Endothelial cell of hepatic sinusoid (primary cell): ENCODE measurements around the gene HBG2.
"Not testable (repeated sequence)": the region's sequence is repeated elsewhere in the genome, so short reads cannot be mapped to it uniquely, and the experiment has no call there.

ENCODE experiments used
- in situ Hi-C: cut with HindIII; loops from 2 replicates; pipeline ENCODE4 v1.10.0; 2017; ENCODE audit warnings: low sequenced_read_pairs

The HBG2 gene

DNA sequence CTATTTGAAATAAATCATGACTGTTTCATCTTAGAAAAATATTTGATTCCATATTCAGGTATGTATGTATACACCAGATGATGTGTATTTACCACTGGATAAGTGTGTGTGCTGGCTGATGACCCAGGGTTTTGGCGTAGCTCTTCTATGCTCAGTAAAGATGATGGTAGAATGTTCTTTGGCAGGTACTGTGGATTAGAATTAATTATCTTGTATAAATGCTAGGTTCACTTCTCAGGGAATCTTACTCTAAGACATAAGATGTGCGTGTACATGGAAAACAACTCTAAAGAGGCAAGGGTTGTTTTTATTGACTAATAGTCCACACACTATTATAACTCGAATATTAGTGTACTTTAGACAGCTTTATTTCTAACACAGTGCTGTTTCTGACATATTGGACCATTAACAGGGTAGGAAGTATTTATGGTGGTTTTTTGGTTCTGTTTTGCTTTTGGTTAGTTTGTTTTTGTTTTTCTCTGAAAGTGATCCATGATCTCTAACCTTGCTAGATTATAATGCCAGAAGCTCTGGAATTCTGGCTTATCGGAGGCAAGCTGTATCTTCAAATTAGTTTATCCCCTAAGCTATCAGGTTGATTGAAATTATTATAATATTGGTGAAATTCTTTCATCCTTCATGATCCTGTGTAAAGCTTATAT, 3.9 kb downstream of the HBG2 start:
- in situ Hi-C loops, result no loop called here

DNA sequence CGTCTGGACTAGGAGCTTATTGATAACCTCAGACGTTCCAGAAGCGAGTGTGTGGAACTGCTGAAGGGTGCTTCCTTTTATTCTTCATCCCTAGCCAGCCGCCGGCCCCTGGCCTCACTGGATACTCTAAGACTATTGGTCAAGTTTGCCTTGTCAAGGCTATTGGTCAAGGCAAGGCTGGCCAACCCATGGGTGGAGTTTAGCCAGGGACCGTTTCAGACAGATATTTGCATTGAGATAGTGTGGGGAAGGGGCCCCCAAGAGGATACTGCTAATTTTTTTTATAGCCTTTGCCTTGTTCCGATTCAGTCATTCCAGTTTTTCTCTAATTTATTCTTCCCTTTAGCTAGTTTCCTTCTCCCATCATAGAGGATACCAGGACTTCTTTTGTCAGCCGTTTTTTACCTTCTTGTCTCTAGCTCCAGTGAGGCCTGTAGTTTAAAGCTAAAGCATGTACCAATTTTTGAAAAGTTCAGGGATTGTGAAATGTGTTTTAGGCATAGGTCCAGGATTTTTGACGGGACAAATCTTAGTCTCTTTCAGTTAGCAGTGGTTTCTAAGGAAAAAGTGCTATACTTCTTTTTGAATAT, 4.7 kb downstream of the HBG2 start, which contains the start of gene HBG1:
TSS of gene HBG1 (minus strand) at position 51 of the 590 bp plus-strand sequence. CDS start 53 bp downstream, outside the sequence.
- in situ Hi-C loops, result not testable (repeated sequence)

DNA sequence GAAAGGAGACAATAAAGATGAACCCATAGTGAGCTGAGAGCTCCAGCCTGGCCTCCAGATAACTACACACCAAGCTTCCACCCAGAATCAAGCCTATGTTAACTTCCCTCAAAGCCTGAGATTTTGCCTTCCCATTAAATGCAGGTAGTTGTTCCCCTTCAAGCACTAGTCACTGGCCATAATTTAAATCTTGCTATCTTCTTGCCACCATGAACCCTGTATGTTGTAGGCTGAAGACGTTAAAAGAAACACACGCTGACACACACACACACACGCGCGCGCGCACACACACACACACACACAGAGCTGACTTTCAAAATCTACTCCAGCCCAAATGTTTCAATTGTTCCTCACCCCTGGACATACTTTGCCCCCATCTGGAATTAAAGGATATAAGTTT, 6.1 kb downstream of the HBG2 start:
- in situ Hi-C loops, result not testable (repeated sequence)

DNA sequence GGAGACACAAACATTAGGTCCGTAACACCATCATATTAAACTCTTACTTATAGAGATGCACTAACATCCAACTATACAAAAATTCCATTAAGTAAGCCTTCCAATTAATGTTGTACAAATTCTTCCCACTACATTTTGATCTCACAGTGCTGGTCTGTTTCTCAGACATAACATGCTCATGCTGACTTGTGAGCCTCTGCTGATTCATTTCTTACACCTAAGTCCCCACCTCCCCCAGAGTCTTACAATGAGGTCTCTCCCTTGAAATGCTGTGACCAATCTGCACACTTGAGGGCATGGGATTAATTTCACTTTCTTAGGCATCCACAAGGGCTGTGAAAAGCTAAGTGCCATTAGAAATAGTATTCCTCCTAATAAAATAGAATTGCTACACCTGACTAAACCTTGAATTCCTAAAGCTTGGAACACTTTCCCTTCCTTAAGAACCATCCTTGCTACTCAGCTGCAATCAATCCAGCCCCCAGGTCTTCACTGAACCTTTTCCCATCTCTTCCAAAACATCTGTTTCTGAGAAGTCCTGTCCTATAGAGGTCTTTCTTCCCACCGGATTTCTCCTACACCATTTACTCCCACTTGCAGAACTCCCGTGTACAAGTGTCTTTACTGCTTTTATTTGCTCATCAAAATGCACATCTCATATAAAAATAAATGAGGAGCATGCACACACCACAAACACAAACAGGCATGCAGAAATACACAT, 6.9 kb downstream of the HBG2 start:
- in situ Hi-C loops, result no loop called here

DNA sequence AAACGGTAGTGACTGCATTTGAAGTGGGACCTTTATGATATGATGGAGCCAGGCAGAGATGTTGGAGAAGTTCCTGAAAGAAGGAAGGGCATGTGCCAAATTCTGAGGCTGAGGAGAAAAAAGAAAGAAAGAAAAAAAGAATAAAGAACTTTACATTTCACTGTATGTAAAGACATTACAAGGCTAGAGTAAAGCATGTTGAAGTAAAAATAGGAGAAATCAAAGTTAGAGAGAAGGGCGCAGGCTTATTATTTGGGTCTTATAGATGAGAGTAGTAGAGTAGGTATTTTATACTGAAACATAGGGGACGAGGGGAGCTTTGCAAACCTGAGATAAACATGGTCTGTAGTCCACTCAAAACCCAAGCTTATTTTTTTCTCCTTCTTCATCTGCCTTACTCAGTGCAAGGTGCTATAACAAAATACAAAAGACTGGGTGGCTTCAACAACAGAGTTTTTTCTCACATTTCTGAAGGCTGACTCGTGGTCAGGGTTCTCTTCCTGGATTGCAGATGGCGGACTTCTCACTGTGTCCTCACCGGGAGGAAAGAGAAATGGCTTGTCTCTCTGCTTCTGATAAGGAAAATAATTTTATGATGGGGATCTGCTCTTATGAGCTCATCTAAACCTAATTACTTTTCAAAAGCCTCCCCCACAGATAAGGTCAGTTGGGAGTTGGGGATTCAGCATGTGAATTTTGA, 7.7 kb downstream of the HBG2 start:
- in situ Hi-C loops, result no loop called here

DNA sequence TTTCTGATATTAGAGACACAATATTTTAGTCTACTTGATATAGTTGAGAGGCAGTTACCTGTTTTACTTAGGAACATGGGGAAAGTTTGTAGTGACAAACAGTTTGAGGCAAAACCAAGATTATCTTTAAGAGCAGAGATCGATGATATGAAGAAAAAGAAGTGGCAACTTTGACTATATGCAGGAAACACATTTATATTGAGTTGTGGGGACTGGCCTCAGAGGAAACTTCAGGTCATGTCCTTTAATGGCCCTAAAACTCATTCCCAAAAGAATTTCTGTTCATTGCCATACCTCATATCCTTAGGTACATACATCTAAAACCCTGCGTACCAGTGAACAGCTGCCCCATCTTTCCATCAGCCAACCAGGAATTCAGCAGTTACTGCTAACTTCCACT, 9.4 kb downstream of the HBG2 start:
- in situ Hi-C loops, result no loop called here

DNA sequence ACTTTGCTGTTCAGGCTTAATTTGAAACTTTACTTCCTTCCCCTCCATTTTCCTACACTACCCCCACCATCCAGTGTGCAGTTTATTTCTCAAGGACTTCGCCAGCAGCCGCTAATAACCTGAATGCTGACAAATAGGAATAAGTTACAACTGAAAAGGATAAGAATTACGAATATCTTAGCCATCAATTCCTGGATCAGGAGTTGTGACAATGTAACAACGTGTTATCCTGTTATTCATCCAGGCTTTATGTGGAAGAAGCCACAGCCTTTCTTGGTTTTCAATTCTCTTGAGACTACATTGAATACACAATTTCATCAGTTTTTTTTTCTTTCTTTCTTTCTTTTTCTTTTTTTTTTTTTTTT, 10.8 kb downstream of the HBG2 start:
- in situ Hi-C loops, result no loop called here

- in situ Hi-C loops, result no loop called here
Observed at GRCh38 chr11:5242933-5243815, 11.4 kb downstream of the HBG2 start.

DNA sequence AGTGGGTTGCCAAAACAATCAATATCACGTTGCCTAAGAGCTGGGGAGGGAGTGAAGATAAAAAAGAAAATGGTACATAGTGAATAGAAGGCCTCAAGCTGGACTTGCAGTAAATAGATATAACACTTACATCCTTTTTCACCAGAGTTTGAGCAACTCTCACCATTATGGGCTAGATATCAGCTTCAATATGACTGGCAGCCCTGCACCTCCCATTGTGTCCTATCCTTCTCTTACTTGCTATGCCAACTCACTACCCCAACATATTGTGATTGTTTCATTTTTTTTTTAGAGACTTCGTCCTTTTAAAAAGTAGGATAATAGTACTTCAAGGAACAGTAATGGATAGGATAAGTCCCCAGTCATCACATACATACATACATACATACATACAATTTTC, 12.4 kb downstream of the HBG2 start:
- in situ Hi-C loops, result no loop called here

DNA sequence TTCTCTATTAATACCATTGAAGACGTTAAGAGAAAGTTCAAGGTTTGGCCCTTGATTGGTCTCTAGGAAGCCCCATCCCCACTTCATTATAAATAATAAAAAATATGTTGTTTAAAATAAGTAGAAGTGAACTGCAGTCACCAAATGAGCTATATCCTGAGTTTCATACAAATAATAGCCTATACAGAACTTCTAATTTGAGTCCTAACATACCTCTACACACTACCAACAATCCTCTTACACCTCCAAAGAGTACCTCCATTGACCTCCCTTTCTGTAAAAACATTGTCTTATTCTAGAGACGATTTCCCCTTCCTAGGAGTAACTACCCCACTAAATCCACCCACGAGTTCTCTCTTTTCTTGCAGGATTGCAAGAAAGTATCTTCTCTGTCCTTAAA, 13.1 kb downstream of the HBG2 start:
- in situ Hi-C loops, result no loop called here

GRCh38 chr11:5240458-5240857, 14.1 kb downstream of the HBG2 start:
- in situ Hi-C loops, result no loop called here

DNA sequence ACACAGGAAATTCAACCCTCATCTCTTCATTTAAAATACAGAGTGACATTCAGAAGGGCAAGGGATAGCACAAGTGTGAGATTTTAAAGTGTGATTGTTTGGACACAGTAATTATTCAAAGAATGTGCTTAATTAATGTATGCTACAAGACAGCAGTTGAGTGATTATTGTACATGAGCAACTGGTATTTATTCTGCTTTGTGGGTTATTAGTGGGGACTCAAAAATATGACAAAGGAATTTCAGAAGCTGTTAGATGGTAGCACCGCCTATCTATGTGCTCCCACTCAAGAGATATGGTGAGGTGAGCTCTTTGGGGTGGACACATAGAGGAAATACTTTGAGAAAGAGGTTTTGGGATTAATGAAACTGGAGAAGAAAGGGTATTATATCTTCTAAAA, 14.5 kb downstream of the HBG2 start:
- in situ Hi-C loops, result no loop called here

GRCh38 chr11:5239046-5239445, 15.5 kb downstream of the HBG2 start:
- in situ Hi-C loops, result no loop called here

- in situ Hi-C loops, result no loop called here
Observed at GRCh38 chr11:5238486-5238885, 16.1 kb downstream of the HBG2 start.

- in situ Hi-C loops, result no loop called here
Observed at GRCh38 chr11:5237420-5237819, 17.2 kb downstream of the HBG2 start.

GRCh38 chr11:5235364-5236095, 19.1 kb downstream of the HBG2 start:
- in situ Hi-C loops, result no loop called here

- in situ Hi-C loops, result no loop called here
Observed at GRCh38 chr11:5234381-5234834, 20.2 kb downstream of the HBG2 start, which contains the start of gene HBD. Gene HBD, minus strand, starts transcription at chr11:5234483. Its CDS starts 50 bp downstream, at chr11:5234433.

DNA sequence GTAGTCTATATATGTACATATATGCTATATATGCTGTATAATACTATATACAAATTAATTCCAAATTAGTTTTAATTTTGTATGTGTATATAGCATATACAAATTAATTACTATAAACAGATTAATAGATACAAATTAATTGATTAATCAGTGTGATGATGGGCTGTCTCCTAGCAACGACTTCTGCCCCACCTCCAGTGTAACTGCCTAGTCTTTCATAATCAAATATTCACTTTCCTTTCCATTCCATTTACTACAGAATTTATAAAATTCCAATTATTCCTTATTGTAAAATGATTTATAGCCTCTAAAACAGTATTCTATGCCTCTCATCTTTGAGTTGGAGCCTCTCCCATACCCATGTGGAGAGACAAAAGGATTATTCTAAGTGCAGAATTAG, 21.3 kb downstream of the HBG2 start:
- in situ Hi-C loops, result no loop called here

DNA sequence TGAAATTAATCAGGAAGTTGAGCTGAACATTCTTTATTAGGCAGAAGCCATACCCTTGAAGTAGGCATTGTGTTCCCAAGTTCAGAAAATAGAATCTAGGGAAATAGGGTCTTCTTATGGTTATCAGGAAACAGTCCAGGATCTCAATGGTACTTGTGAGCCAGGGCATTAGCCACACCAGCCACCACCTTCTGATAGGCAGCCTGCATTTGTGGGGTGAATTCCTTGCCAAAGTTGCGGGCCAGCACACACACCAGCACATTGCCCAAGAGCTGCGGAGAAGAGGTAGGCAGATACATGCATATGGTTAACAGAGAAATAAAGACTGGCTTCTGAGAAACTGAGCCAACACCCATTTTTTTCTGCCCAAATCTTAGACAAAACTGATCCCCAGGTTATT, 21.8 kb downstream of the HBG2 start:
- in situ Hi-C loops, result no loop called here

DNA sequence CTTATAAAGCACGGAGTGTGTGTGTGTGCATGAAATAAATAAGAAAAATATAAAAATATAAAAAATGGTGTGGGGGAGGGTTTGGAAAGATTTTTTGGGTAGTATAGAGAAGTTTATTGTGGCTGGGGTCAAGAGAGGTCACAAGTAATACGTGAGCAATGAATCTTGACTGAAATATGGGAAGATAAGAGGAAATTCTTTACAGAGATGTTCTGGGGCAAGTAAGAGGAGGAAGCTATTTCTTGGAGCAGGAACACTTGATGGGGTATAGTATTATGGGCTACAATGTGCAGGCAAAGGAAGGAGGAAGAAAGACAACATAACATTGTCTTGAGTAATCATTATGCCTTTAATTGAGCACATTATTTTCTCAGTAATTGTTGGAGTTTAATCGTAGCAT, 22.4 kb downstream of the HBG2 start:
- in situ Hi-C loops, result no loop called here
